ENCODE data around the gene CACNG4.

Gene CACNG4

DNA sequence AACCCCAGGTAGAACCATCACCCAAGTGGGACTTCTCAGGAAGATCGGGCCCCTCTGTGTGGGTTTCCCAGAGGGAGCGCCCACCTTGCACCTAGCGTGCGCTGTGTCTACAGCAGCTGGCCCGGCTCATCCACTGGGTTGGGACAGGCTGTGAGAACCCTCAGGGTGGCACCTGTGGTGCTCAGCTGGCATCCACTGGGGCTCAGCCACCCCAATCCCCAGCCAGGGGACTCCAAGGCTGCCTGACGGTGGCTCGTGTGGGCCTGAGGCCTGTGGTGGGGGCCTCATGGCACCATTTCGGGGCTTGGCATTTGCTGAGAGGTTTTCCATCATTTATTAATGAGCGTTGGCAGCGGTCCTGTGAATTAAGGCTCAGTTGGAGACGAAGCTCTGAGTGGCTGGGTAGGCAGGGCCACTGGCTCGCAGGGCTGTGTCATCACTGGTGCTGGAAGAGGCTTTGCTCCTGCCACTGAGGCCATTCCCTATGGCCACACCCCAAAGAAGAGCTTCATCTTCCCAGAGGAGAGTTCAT lies 28.5 kb downstream of the CACNG4 start:
- no peaks in the 10 kb centered on the region for H3K4me1 Mint-ChIP-seq
- no peaks in the 10 kb centered on the region for H3K9me3 Mint-ChIP-seq
- no peaks in the 10 kb centered on the region for H3K36me3 Mint-ChIP-seq
- ATAC-seq (ENCODE audit: low read depth) (no peak), DNase-seq (ENCODE audit: low spot score in 2 of 2) (no peak)
- no peak overlapping the region for H3K27ac Mint-ChIP-seq
- peaks cover 12% of the 10 kb centered on the region for H3K27me3 Mint-ChIP-seq
- no peak overlapping the region for H3K4me3 Mint-ChIP-seq

DNA sequence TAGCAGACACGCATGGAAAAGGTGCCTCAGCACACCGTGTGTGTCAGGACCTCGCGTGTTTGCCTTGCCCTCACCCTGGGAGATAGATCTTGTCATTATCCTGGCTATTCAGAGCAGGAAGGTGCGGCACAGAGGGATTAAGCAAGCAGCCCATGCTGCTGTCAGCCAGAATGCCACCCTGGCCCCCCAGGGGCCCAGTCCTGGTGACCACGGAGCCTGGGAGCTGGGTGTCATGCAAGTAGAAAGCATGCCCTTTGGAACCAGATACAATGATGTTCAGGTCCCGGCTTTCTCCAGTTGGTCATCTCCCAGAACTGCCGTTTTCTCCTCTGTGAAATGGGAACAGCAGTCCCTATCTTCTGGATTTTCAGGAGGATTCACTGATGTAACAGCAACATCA lies 29.9 kb downstream of the CACNG4 start:
- Mint-ChIP-seq H3K27ac (no peak overlapping the region), H3K4me1 (no peaks in the 10 kb centered on the region), H3K36me3 (no peaks in the 10 kb centered on the region), H3K27me3 (peaks cover 12% of the 10 kb centered on the region), H3K9me3 (no peaks in the 10 kb centered on the region), H3K4me3 (no peak overlapping the region)
- DNase-seq (ENCODE audit: low spot score in 2 of 2) (no peak), ATAC-seq (ENCODE audit: low read depth) (no peak)

DNA sequence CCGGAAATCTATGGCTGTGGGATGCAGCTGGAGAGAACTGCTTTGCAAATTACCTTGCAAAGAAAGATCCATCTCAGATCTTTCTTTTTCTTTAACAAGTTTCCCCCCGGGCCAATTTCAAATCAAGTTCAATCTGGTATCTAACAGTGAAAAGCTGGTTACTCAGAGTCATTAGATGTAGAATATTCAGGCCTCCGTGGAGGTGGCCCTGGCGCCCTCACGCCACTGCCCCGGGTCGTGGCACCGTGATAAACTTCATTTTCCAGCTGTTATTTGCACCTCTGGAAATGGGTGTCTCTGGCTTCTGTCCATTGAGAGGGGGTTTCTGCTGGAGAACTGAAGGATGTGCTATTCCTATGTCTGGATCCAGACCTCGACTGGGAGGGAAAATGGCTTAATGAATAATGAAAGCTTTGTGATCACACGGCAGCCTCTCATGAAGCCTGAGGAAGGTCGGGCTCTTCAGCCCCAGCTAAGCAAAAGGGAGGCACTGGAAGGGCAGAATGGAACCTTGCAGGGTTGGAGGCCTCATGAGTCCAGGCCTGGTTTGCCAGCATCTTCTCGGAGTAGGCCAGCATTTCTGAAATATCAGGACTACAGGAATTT lies 30.5 kb downstream of the CACNG4 start:
- Mint-ChIP-seq H3K4me1 (no peaks in the 10 kb centered on the region), H3K36me3 (no peaks in the 10 kb centered on the region), H3K9me3 (peaks cover under 1% of the 10 kb centered on the region), H3K27ac (no peak overlapping the region), H3K4me3 (no peak overlapping the region), H3K27me3 (peaks cover 12% of the 10 kb centered on the region)
- no peak for DNase-seq (ENCODE audit: low spot score in 2 of 2)
- no peak for ATAC-seq (ENCODE audit: low read depth)

DNA sequence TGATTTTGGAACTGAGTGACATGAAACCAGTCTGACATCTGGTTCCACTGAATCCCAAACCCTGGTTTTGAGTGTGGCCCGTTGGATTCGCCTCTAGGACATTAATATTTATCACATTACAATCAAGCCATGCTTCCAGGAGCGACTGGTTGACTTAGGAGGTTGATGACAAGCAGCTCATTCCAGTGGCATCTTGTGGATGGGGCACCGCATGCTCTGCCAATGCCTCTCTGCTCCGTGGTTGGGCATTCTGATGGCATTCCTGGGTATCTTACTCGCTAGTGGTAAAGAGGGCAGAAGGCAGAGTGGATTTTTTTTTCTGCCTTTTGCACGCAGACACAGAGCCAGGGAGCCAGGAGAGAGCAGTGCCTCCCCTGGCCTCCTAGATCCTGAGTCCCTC lies 31.4 kb downstream of the CACNG4 start:
- Mint-ChIP-seq H3K4me3 (no peak overlapping the region), H3K36me3 (no peaks in the 10 kb centered on the region), H3K4me1 (no peaks in the 10 kb centered on the region), H3K9me3 (peaks cover 2% of the 10 kb centered on the region), H3K27me3 (peaks cover 12% of the 10 kb centered on the region), H3K27ac (no peak overlapping the region)
- DNase-seq (ENCODE audit: low spot score in 2 of 2) (no peak), ATAC-seq (ENCODE audit: low read depth) (no peak)

DNA sequence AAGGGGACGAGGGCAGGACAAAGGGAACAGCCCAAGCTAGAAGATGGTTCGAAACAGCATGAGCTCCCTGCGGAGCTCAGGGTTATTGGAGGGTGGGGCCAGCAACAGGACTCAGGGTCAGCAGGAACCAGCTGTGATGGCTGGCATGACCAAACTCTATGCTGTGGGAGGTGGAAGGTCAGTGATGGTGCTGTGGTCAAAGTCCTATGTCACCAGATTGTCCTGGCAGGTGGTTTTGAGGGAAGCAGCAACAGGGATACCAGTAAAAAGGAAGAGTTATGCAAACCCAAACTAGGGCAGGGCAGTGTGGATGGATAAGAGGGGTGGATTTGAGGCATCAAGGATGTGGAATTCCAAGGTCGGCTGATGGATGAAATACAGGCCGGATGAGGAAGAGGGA lies 32.4 kb downstream of the CACNG4 start:
- Mint-ChIP-seq H3K27me3 (peaks cover 8% of the 10 kb centered on the region), H3K36me3 (no peaks in the 10 kb centered on the region), H3K4me3 (no peak overlapping the region), H3K27ac (no peak overlapping the region), H3K4me1 (no peaks in the 10 kb centered on the region), H3K9me3 (peaks cover 2% of the 10 kb centered on the region)
- ATAC-seq (ENCODE audit: low read depth) (no peak), DNase-seq (ENCODE audit: low spot score in 2 of 2) (no peak)

DNA sequence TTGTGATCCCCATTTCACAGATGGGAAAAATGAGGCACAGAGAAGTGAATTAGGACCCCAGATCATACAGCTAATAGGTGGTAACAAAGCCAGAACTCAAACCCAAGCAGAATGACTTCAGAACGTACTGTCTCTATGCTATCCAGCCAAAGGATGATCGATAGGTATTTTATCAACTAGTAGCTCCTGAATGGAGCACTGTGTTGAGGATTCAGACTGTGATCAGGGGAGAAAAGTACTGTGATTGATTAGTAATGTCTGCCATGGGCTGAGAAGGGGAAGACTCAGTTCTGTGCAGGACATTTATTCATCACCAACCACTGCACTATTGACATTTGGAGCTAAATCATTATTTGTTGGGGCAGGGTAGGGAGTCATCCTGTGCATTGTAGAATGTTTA lies 38.7 kb downstream of the CACNG4 start:
- H3K27me3 Mint-ChIP-seq = peaks cover 8% of the 10 kb centered on the region

DNA sequence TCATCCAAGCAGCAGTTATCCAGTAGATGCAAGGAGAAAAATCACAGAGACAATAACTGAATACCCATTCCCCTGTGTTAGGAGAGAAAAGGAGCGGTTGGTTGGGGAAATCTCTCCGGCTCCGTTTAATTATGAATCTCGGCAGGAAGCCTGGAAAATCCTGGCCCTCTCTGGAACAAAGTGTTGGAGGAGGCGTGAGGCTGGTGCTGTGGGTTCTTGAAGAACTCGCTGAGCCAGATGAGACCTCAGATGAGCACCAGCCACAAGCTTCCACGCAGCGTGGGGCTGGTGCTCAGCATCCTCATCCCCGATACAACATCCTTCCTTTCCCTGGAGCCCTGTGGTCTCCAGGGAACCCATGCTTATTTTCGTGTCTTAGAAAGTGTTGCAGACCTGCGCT lies 39.7 kb downstream of the CACNG4 start:
- H3K4me1 Mint-ChIP-seq = no peaks in the 10 kb centered on the region
- H3K27ac Mint-ChIP-seq = no peak overlapping the region
- ATAC-seq (ENCODE audit: low read depth) = no peak
- no peak for DNase-seq (ENCODE audit: low spot score in 2 of 2)
- no peaks in the 10 kb centered on the region for H3K36me3 Mint-ChIP-seq
- peaks cover 8% of the 10 kb centered on the region for H3K27me3 Mint-ChIP-seq
- H3K4me3 Mint-ChIP-seq = no peak overlapping the region
- peaks cover 5% of the 10 kb centered on the region for H3K9me3 Mint-ChIP-seq

More for the DNA sequence above, 38.7 kb downstream of the CACNG4 start:
- DNase-seq (ENCODE audit: low spot score in 2 of 2) (no peak), ATAC-seq (ENCODE audit: low read depth) (no peak)
- H3K4me3 Mint-ChIP-seq = no peak overlapping the region
- H3K27ac Mint-ChIP-seq = no peak overlapping the region
- peaks cover 5% of the 10 kb centered on the region for H3K9me3 Mint-ChIP-seq
- H3K4me1 Mint-ChIP-seq = no peaks in the 10 kb centered on the region
- no peaks in the 10 kb centered on the region for H3K36me3 Mint-ChIP-seq

DNA sequence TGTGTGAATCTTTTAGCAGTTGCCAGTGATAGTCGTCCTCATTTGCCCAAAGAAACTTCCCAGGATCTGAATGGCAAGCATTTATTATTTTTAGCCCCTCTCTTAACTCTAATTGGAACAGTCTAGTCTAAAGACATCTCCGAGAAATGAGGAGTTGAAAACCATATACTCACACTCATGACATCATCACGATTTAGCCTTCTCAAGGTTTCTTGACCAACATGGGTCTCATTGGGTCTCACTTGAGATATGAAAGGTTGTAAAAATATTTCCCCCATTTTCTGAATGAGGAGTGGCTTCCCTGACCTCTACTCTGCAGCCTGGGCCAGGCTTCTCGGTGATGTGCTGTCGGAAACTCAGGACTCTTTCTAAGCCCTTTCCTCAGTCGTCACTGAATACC lies 42.8 kb downstream of the CACNG4 start:
- H3K4me1 Mint-ChIP-seq = peaks cover 2% of the 10 kb centered on the region
- peaks cover 4% of the 10 kb centered on the region for H3K9me3 Mint-ChIP-seq
- DNase-seq (ENCODE audit: low spot score in 2 of 2) (no peak), ATAC-seq (ENCODE audit: low read depth) (no peak)
- no peak overlapping the region for H3K27ac Mint-ChIP-seq
- no peaks in the 10 kb centered on the region for H3K36me3 Mint-ChIP-seq
- peaks cover 10% of the 10 kb centered on the region for H3K27me3 Mint-ChIP-seq
- no peak overlapping the region for H3K4me3 Mint-ChIP-seq

DNA sequence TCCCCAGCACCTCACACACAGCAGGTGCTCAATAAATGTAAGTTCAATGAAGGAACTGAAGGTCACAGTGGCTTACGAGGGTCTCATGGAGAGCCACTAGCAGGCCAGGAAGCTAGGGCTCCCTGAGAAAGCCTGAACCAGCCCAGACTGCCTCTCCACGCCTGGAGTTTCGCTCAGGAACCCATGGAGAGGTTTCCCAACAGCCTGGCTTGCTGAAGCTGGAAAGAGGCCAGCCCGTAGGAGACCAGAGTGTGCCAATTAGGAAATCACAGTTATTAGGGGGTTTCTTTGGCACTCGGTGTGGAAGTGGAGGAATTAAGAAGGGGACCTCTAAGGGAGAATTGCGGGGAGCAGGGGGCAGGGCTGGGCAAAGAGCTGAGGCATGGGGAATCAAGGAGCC lies 43.6 kb downstream of the CACNG4 start:
- no peaks in the 10 kb centered on the region for H3K36me3 Mint-ChIP-seq
- no peak overlapping the region for H3K27ac Mint-ChIP-seq
- peaks cover 2% of the 10 kb centered on the region for H3K4me1 Mint-ChIP-seq
- peaks cover 9% of the 10 kb centered on the region for H3K27me3 Mint-ChIP-seq
- ATAC-seq (ENCODE audit: low read depth) (no peak), DNase-seq (ENCODE audit: low spot score in 2 of 2) (no peak)
- no peak overlapping the region for H3K4me3 Mint-ChIP-seq
- H3K9me3 Mint-ChIP-seq = peaks cover 3% of the 10 kb centered on the region

DNA sequence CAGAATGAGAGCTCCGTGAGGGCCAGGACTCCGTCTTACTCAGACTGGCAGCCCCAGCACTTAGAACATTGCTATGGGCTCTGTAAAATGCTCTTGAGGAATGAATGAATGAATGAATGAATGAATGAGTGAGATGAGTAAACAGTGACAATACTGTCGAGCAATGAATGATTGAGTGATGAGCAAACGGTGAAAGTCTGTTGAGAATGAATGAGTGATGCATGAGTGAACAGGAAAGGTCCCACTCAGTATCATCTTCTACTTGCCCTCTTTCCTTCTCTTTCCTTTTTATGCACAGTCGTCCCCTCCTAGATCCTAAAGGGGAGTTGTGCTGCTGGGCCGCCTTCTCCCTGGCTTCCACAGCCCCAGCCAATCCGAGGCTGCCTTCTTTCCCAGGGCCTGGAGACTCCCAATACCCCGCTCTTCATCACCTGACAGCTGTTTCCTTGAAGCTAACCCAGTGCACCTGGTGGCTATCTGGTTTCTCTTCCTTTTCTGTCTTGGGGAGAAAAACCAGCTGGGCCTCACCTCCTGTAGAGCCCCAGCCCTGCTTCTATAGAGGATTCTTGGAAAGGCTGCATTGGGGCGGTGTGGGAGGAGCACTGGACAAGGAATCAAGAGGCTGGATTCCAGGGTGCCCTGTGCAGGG lies 47.1 kb downstream of the CACNG4 start:
- Mint-ChIP-seq H3K4me3 (no peak overlapping the region), H3K36me3 (no peaks in the 10 kb centered on the region), H3K27ac (no peak overlapping the region), H3K9me3 (peaks cover 3% of the 10 kb centered on the region), H3K4me1 (peaks cover 2% of the 10 kb centered on the region), H3K27me3 (peaks cover 5% of the 10 kb centered on the region)
- DNase-seq (ENCODE audit: low spot score in 2 of 2) (no peak), ATAC-seq (ENCODE audit: low read depth) (no peak)

DNA sequence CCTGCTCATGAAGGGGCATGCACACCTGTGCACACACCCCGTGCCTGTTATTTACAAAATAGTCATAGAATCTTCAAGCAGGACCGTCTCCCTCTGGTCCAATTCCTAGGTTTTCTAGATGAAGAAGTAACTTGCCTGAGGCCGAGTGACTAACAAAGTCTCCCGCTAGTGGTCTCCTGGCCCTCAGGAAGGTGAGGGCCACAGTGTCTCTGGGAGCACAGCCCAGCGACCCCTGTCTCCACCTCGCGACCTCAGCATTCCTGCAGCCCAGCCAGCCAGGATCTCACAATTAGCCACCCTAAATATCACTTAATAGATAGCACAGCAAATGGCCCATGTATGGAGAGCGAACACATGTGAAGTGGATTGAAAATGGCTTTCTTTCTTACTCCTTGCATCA lies 49.4 kb downstream of the CACNG4 start:
- Mint-ChIP-seq H3K4me1 (peaks cover 2% of the 10 kb centered on the region), H3K9me3 (peaks cover 3% of the 10 kb centered on the region), H3K27ac (no peak overlapping the region), H3K36me3 (no peaks in the 10 kb centered on the region), H3K27me3 (peaks cover 5% of the 10 kb centered on the region), H3K4me3 (no peak overlapping the region)
- DNase-seq (ENCODE audit: low spot score in 2 of 2) = no peak
- ATAC-seq (ENCODE audit: low read depth) = no peak

DNA sequence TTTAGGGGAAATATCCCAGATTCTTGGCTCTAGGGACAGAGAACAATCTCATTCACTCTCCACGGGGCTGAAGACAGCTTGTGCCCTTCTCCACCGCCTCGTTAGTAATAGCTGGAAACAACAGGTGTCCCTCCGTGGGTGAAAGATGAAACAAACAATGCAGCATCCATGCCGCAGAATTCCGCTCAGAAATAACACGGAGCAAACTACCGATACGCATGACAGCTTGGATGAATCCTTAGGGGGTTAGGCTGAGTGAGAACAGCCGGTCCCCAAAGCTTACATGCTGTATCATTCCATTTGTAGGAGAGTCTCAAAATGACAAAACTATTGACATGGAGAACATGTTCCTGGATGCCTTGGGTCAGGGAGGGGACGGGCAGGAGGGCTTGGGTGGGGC lies 50.5 kb downstream of the CACNG4 start:
- H3K9me3 Mint-ChIP-seq = peaks cover under 1% of the 10 kb centered on the region
- peaks cover 2% of the 10 kb centered on the region for H3K4me1 Mint-ChIP-seq
- H3K27me3 Mint-ChIP-seq = peaks cover 2% of the 10 kb centered on the region
- no peak overlapping the region for H3K27ac Mint-ChIP-seq
- H3K36me3 Mint-ChIP-seq = no peaks in the 10 kb centered on the region
- no peak overlapping the region for H3K4me3 Mint-ChIP-seq
- DNase-seq (ENCODE audit: low spot score in 2 of 2) (no peak), ATAC-seq (ENCODE audit: low read depth) (no peak)

DNA sequence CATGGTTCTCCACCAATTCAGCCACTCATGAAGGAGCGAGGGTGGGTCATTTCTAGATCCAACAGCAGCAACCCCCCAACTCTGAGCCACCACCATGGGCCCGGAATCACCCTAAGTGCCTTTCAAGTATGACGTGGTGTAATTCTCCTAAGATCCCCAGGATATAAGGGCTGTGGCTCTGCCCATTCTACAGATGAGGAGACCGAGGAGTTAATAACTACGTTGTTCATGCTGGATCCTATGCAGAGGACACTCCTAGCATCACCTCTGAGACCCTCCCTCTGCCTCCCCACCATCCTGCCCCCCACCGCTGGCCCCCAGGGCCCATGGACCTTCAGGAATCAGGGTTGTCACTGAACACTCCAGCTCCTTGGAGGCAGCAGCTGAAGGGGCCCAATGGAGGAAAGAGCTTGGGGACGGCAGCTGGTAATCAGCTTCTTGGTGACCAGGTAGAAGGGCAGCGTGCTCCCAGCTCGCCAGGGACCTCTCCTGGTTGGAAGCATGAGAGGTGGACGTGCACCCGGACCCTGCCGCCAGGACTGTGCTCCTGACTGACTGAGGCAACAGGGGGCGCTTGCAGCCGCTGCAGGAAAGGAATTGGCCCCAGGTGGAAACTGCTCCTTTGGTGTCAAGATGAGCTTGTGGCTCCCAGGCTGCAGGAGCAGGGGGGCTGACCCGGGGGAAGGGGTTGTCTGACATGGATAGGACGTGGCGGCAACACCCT lies 51.7 kb downstream of the CACNG4 start:
- Mint-ChIP-seq H3K27me3 (peaks cover 1% of the 10 kb centered on the region), H3K4me1 (peaks cover 2% of the 10 kb centered on the region)
- ATAC-seq (ENCODE audit: low read depth) = no peak

DNA sequence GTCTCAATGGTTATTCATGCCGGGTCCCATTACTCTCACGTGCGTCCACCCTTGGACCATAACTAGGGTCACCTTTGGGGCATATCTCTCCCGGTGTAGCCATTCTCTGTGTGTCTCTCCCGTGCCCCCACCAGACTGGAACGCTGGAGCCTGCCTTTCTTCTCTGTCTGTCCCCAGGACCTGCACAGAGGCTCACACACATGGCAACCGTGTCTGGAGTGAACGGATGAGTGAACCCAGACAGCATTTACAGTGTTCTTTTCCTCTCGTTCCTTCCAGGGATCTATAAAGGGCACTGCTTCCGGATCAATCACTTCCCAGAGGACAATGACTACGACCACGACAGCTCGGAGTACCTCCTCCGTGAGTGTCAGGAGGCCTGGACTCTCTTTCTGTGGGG lies 53.4 kb downstream of the CACNG4 start:
- no peak overlapping the region for H3K4me3 Mint-ChIP-seq
- H3K36me3 Mint-ChIP-seq = no peaks in the 10 kb centered on the region
- no peaks in the 10 kb centered on the region for H3K9me3 Mint-ChIP-seq
- no peak overlapping the region for H3K27ac Mint-ChIP-seq
- DNase-seq (ENCODE audit: low spot score in 2 of 2) (no peak), ATAC-seq (ENCODE audit: low read depth) (no peak)
- no peaks in the 10 kb centered on the region for H3K27me3 Mint-ChIP-seq
- no peaks in the 10 kb centered on the region for H3K4me1 Mint-ChIP-seq

More for the DNA sequence above, 51.7 kb downstream of the CACNG4 start:
- Mint-ChIP-seq H3K36me3 (no peaks in the 10 kb centered on the region), H3K9me3 (no peaks in the 10 kb centered on the region), H3K27ac (no peak overlapping the region), H3K4me3 (no peak overlapping the region)
- no peak for DNase-seq (ENCODE audit: low spot score in 2 of 2)
